Panc1 (cell line): ENCODE data around the gene TEX51. TPM values are rescaled to one million over a fixed set of nuclear protein-coding genes. Genes with fewer than 3 reads are reported as not detected.

ENCODE experiments used
- ATAC-seq: fragments of 200-7000 bp; cut with Tn5 transposase; 2 replicates; pipeline ENCODE4 v1.9.1; 2020; ENCODE audit warnings: mild to moderate bottlenecking, moderate library complexity
- BruUV-seq: library from RNA; stranded (reverse); fragments of 400-500 nt; replicated peaks from 2 replicates; lab custom pipeline; 2021; lab: Mats Ljungman, UMichigan
- CTCF ChIA-PET: fragments of 300-600 bp; sonication (Branson Sonifier 250); formaldehyde crosslinking; loops from one replicate; lab custom pipeline; 2022; ENCODE audit warnings: antibody characterized with exemption; lab: Charles Lee
- POLR2A ChIA-PET: fragments of 300-600 bp; sonication (Branson Sonifier 250); formaldehyde crosslinking; loops from one replicate; lab custom pipeline; 2022; ENCODE audit warnings: antibody characterized with exemption; lab: Charles Lee
- DNase-seq: peaks from one replicate; pipeline ENCODE4 v3.0.0-alpha.2; 2010; ENCODE audit warnings: low read depth, low spot score
- H3K27ac ChIP-seq: 2 replicates; pipeline ENCODE4 v1.5.1; 2011; ENCODE audit warnings: mild to moderate bottlenecking, low read length, inconsistent platforms
- H3K27me3 ChIP-seq: fragments of 200-500 bp; sonication (Bioruptor generic); 2 replicates; pipeline ENCODE4 v1.6.0; 2014; ENCODE audit warnings: low read length, inconsistent platforms; ENCODE audit not compliant: control insufficient read depth, insufficient read depth
- H3K36me3 ChIP-seq: fragments of 200-500 bp; sonication (Bioruptor generic); 2 replicates; pipeline ENCODE4 v1.5.1; 2014; ENCODE audit warnings: inconsistent platforms, mild to moderate bottlenecking, low read length, moderate library complexity; ENCODE audit not compliant: control insufficient read depth, insufficient read depth
- H3K4me1 ChIP-seq: 2 replicates; pipeline ENCODE4 v1.5.1; 2011; ENCODE audit warnings: inconsistent platforms, mild to moderate bottlenecking, low read length, moderate library complexity; ENCODE audit not compliant: control insufficient read depth, insufficient read depth
- H3K4me3 ChIP-seq, 2 experiments: 2 replicates each; pipeline ENCODE4 v1.5.1; 2011 to 2012; ENCODE audit warnings: low read depth in 2 of 2, low read length in 2 of 2, mild to moderate bottlenecking in 2 of 2, inconsistent platforms in 1 of 2, moderate library complexity in 1 of 2
- H3K9me3 ChIP-seq: fragments of 200-500 bp; sonication (Bioruptor generic); 2 replicates; pipeline ENCODE4 v1.5.1; 2014; ENCODE audit warnings: low read depth, mild to moderate bottlenecking, inconsistent platforms, low read length, moderate library complexity; ENCODE audit not compliant: control insufficient read depth, insufficient read depth
- CTCF ChIP-seq: fragments of 450-650 bp; IDR thresholded peaks from 2 replicates; pipeline ENCODE4 v1.5.1; 2017; ENCODE audit warnings: mild to moderate bottlenecking
- POLR2AphosphoS5 ChIP-seq: IDR thresholded peaks from 2 replicates; pipeline ENCODE4 v1.6.1; 2012; ENCODE audit warnings: mild to moderate bottlenecking, low read depth, low read length, moderate library complexity
- REST ChIP-seq, 2 experiments: IDR thresholded peaks; 2 replicates each; pipeline ENCODE4 v1.6.1; 2011 to 2012; ENCODE audit warnings: low read depth in 2 of 2, control low read depth in 1 of 2, low read length in 1 of 2, mild to moderate bottlenecking in 1 of 2, moderate library complexity in 1 of 2; ENCODE audit not compliant: insufficient read depth in 1 of 2
- SIN3A ChIP-seq: IDR thresholded peaks from 2 replicates; pipeline ENCODE4 v1.6.1; 2012; ENCODE audit warnings: low read depth, mild to moderate bottlenecking, low read length, moderate library complexity, borderline replicate concordance; ENCODE audit not compliant: insufficient read depth
- TCF7L2 ChIP-seq: IDR thresholded peaks from 2 replicates; pipeline ENCODE4 v1.6.1; 2011; ENCODE audit warnings: mild to moderate bottlenecking, low read depth, low read length, inconsistent platforms
- in situ Hi-C: cut with HindIII; loops from 2 replicates; pipeline ENCODE4 v1.10.0; 2016; ENCODE audit warnings: low sequenced_read_pairs, low pct_unique_long_range_greater_than_20kb
- intact Hi-C: fragments of 100-400 bp; cut with micrococcal nuclease; formaldehyde crosslinking; loops from one replicate; pipeline ENCODE4 v1.10.0; 2022; ENCODE audit not compliant: unreplicated experiment
- total RNA-seq: library from RNA; stranded (reverse); gene quantifications from one replicate; pipeline ENCODE4 v1.2.1, GENCODE V29; 2021; ENCODE audit not compliant: unreplicated experiment

TEX51 gene
- total RNA-seq, 1 experiment from 2014 or later: not detected

- Histone ChIP-seq H3K36me3 (no peaks in the 10 kb centered on the region), H3K9me3 (no peaks in the 10 kb centered on the region), H3K4me3 (no peak overlapping the region), H3K4me1 (no peaks in the 10 kb centered on the region), H3K27me3 (peaks cover 6% of the 10 kb centered on the region), H3K27ac (no peak overlapping the region)
- intact Hi-C loops (no loop called here), in situ Hi-C loops (no loop called here)
- no peak for ATAC-seq
- DNase-seq: no peak
- TF ChIP-seq CTCF (no peak), SIN3A (no peak), REST (IDR thresholded peaks at IDR 0.05; ENCODE audit: insufficient read depth in 1 of 2, low read depth in 2 of 2, low read length in 1 of 2) (no peak), POLR2AphosphoS5 (no peak), TCF7L2 (no peak)
- BruUV-seq: no TSS peak
- CTCF ChIA-PET: interaction anchor here (0.6 kb wide), 2 partner anchors 36 to 199 kb away, joined by 3 to 6 read pairs; no protein-coding TSS in a partner anchor
- POLR2A ChIA-PET: no interaction called here
Observed at GRCh38 chr2:126850940-126851339, 47.8 kb upstream of the TEX51 start.

GRCh38 chr2:126851756-126852155, 46.9 kb upstream of the TEX51 start:
- Histone ChIP-seq H3K27ac (no peak overlapping the region), H3K9me3 (no peaks in the 10 kb centered on the region), H3K4me1 (no peaks in the 10 kb centered on the region), H3K36me3 (no peaks in the 10 kb centered on the region), H3K4me3 (no peak overlapping the region), H3K27me3 (peaks cover 6% of the 10 kb centered on the region)
- DNase-seq (no peak), ATAC-seq (no peak)
- in situ Hi-C loops (no loop called here), intact Hi-C loops (no loop called here)
- TF ChIP-seq CTCF (no peak), POLR2AphosphoS5 (no peak), SIN3A (no peak), REST (IDR thresholded peaks at IDR 0.05; ENCODE audit: insufficient read depth in 1 of 2, low read depth in 2 of 2, low read length in 1 of 2) (no peak), TCF7L2 (no peak)
- no TSS peak for BruUV-seq
- ChIA-PET POLR2A (no interaction called here), CTCF (interaction anchor here (0.6 kb wide), 1 partner anchor 35 kb away, joined by 6 read pairs; no protein-coding TSS in a partner anchor)
